Femur (tissue), 1 donor: ENCODE measurements around the gene SUMO3.

Experiments
- DNase-seq: peaks from one replicate; pipeline ENCODE4 v3.0.0-alpha.2; 2017

The SUMO3 gene

GRCh38 chr21:44758781-44759627 lies 58.9 kb downstream of the SUMO3 start:
- DNase-seq, result no peak

GRCh38 chr21:44758141-44758561 lies 59.7 kb downstream of the SUMO3 start:
- DNase-seq, result no peak

DNA sequence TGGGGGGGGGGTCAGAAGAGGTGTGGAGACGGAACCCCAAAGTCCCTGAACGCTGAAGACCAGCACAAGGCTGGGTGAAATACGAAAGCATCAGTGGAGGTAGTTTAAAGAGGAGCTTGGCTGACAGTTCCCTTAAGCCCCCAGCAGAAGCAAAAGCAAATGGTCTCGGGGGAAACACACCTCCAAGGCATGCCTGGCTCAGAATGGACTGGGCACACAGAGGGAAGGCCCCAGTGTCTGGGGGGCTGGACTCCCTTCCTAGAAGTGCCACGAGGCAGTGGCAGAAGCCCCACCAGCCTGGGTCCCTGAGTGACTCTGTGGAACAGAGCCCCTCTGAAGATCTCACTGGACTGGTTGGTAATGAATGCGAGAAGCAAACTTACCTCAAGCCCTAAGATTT lies 60.1 kb downstream of the SUMO3 start:
- no peak for DNase-seq

DNA sequence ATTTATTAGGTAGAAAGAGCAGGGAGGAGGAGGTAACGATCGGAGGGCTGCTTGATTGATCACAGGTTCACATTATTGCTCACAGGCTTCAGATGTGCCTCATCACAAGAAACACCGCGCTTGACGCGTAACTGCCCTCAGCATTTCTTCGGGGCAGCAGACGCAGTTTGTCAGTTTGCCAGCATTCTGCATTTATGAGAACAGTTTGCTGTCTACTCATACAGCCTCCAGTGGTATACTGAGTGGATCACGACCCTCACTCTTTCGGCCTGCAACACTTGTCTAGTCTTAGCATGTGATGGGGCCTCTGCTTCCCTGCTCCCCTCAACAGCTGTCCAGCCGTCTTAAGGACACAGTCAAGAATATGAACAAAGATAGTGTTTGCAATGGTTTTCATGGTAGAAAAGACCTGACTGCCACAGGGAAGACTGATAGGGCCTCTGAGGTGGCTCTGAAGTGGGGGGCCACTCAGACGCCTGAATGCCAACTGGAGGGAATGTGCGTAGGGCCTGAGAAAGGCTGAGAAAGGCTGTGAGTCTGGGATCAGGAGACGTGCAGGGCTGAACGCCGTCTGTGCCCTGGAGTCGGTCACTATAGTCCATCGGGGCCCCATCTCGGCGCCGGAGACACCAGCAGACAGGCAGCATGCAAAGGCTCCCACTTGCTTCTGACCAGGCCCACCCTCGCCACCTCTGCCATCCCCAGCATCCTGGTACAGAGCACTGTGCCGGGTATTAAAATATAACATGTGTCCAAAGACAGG lies 61.3 kb downstream of the SUMO3 start:
- no peak for DNase-seq
